NCI-H1930 (cell line): ENCODE results near the gene GALNT18.

Source experiments
- DNase-seq, 2 experiments: peaks; one replicate each; lab custom pipeline; 2025; lab: John Stamatoyannopoulos, UW

GALNT18 gene

GRCh38 chr11:11411401-11411985 lies 210.3 kb downstream of the GALNT18 start:
- DNase-seq = no peak

- DNase-seq = no peak
Measured at GRCh38 chr11:11409901-11410300, 211.9 kb downstream of the GALNT18 start.

- no peak for DNase-seq
Measured at GRCh38 chr11:11409224-11409623, 212.6 kb downstream of the GALNT18 start.

GRCh38 chr11:11408436-11409221 lies 213.2 kb downstream of the GALNT18 start:
- no peak for DNase-seq

- DNase-seq = no peak
Measured at GRCh38 chr11:11407763-11408084, 214.1 kb downstream of the GALNT18 start.

- DNase-seq = no peak
Measured at GRCh38 chr11:11407065-11407762, 214.6 kb downstream of the GALNT18 start.

GRCh38 chr11:11406652-11407051 lies 215.2 kb downstream of the GALNT18 start:
- DNase-seq = no peak

GRCh38 chr11:11403763-11404725 lies 217.8 kb downstream of the GALNT18 start:
- no peak for DNase-seq

GRCh38 chr11:11401960-11402535 lies 219.8 kb downstream of the GALNT18 start:
- DNase-seq = no peak

GRCh38 chr11:11400635-11401232 lies 221.1 kb downstream of the GALNT18 start:
- no peak for DNase-seq

GRCh38 chr11:11400121-11400520 lies 221.7 kb downstream of the GALNT18 start:
- no peak for DNase-seq

GRCh38 chr11:11397781-11398180 lies 224.0 kb downstream of the GALNT18 start:
- DNase-seq = no peak

GRCh38 chr11:11397036-11397415 lies 224.8 kb downstream of the GALNT18 start:
- DNase-seq = no peak

- no peak for DNase-seq
Measured at GRCh38 chr11:11396301-11397035, 225.3 kb downstream of the GALNT18 start.

- DNase-seq = no peak
Measured at GRCh38 chr11:11395126-11395525, 226.7 kb downstream of the GALNT18 start.

GRCh38 chr11:11394241-11394640 lies 227.6 kb downstream of the GALNT18 start:
- DNase-seq = no peak

GRCh38 chr11:11391796-11392463 lies 229.9 kb downstream of the GALNT18 start:
- no peak for DNase-seq

- no peak for DNase-seq
Measured at GRCh38 chr11:11391169-11391568, 230.6 kb downstream of the GALNT18 start.

- no peak for DNase-seq
Measured at GRCh38 chr11:11390068-11390771, 231.6 kb downstream of the GALNT18 start.
